ENCODE data around the gene ARFIP2.
A peak's percentile ranks its signal among the peaks of the same experiment; 100 is the strongest.

The ARFIP2 gene

DNA sequence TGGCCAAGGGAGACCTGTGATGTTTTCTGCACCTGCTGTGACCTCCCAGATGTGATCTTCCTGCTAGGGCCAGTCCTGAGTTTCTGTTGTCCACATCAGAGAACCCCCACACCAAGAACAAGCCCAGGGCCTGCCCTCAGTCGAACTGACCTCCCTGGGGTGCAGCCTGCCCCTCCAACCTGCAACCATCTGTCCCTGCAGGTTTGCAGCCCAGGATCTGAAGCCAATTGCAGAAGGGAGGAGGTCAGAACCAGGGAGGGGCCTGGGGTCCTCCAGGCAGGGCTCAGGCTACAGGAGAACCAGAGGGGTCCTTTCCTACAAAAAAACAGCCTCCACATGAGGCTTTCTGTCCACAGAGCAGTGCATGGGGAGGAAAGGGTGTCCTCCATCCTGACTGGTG is 8.2 kb downstream of the ARFIP2 start:
- Mint-ChIP-seq H3K4me1 (ENCODE audit: low read depth) (peaks cover 12% of the 10 kb centered on the region), H3K4me3 (peak overlapping the region; percentile 81), H3K27ac (no peak overlapping the region), H3K27me3 (no peaks in the 10 kb centered on the region), H3K36me3 (ENCODE audit: low read depth) (peaks cover 13% of the 10 kb centered on the region), H3K9me3 (no peaks in the 10 kb centered on the region)

- H3K36me3 Mint-ChIP-seq (ENCODE audit: low read depth): peaks cover 4% of the 10 kb centered on the region
- H3K27ac Mint-ChIP-seq: no peak overlapping the region
- H3K27me3 Mint-ChIP-seq: no peaks in the 10 kb centered on the region
- H3K4me3 Mint-ChIP-seq: no peak overlapping the region
- H3K4me1 Mint-ChIP-seq (ENCODE audit: low read depth): peaks cover 12% of the 10 kb centered on the region
- H3K9me3 Mint-ChIP-seq: no peaks in the 10 kb centered on the region
Measured at GRCh38 chr11:6469599-6469998, 11.5 kb downstream of the ARFIP2 start.

GRCh38 chr11:6468712-6469495 is 12.2 kb downstream of the ARFIP2 start:
- Mint-ChIP-seq H3K27ac (no peak overlapping the region), H3K36me3 (ENCODE audit: low read depth) (peaks cover 4% of the 10 kb centered on the region), H3K27me3 (no peaks in the 10 kb centered on the region), H3K4me1 (ENCODE audit: low read depth) (peaks cover 12% of the 10 kb centered on the region), H3K4me3 (no peak overlapping the region), H3K9me3 (no peaks in the 10 kb centered on the region)

DNA sequence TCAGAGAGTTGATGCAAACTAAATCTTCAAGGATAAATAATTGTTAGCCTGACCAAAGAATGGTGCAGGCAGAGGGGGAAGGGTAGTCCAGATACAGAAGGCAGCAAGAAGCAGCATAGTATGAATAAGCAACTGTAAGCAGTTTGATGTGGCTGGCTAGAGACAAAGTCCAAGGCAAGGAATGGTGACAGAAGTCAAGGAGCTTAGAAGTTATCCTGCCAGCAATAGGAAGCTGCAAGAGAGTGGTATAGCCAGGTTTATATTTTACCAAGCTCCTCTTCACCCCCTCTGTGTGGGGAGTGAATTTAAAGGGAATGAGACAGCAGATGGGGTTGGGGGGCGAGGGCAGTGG is 22.1 kb downstream of the ARFIP2 start:
- no peak overlapping the region for H3K4me3 Mint-ChIP-seq
- H3K27ac Mint-ChIP-seq: no peak overlapping the region
- H3K27me3 Mint-ChIP-seq: no peaks in the 10 kb centered on the region
- H3K4me1 Mint-ChIP-seq (ENCODE audit: low read depth): no peaks in the 10 kb centered on the region
- H3K9me3 Mint-ChIP-seq: no peaks in the 10 kb centered on the region
- H3K36me3 Mint-ChIP-seq (ENCODE audit: low read depth): peaks cover 12% of the 10 kb centered on the region

GRCh38 chr11:6458352-6459098 is 22.6 kb downstream of the ARFIP2 start:
- H3K27me3 Mint-ChIP-seq: no peaks in the 10 kb centered on the region

GRCh38 chr11:6457581-6458320 is 23.4 kb downstream of the ARFIP2 start:
- no peaks in the 10 kb centered on the region for H3K9me3 Mint-ChIP-seq
- no peak overlapping the region for H3K27ac Mint-ChIP-seq
- no peak overlapping the region for H3K4me3 Mint-ChIP-seq
- H3K4me1 Mint-ChIP-seq (ENCODE audit: low read depth): no peaks in the 10 kb centered on the region
- no peaks in the 10 kb centered on the region for H3K27me3 Mint-ChIP-seq
- peaks cover 8% of the 10 kb centered on the region for H3K36me3 Mint-ChIP-seq (ENCODE audit: low read depth)

More at GRCh38 chr11:6458352-6459098, 22.6 kb downstream of the ARFIP2 start:
- Mint-ChIP-seq H3K36me3 (ENCODE audit: low read depth) (peaks cover 10% of the 10 kb centered on the region), H3K27ac (no peak overlapping the region), H3K9me3 (no peaks in the 10 kb centered on the region), H3K4me3 (no peak overlapping the region), H3K4me1 (ENCODE audit: low read depth) (no peaks in the 10 kb centered on the region)

GRCh38 chr11:6456361-6457073 is 24.6 kb downstream of the ARFIP2 start:
- H3K9me3 Mint-ChIP-seq: no peaks in the 10 kb centered on the region

GRCh38 chr11:6455070-6455469 is 26.1 kb downstream of the ARFIP2 start:
- Mint-ChIP-seq H3K4me1 (ENCODE audit: low read depth) (no peaks in the 10 kb centered on the region), H3K27ac (no peak overlapping the region)

More at GRCh38 chr11:6456361-6457073, 24.6 kb downstream of the ARFIP2 start:
- no peak overlapping the region for H3K27ac Mint-ChIP-seq
- H3K4me1 Mint-ChIP-seq (ENCODE audit: low read depth): no peaks in the 10 kb centered on the region
- no peaks in the 10 kb centered on the region for H3K27me3 Mint-ChIP-seq
- H3K4me3 Mint-ChIP-seq: no peak overlapping the region
- H3K36me3 Mint-ChIP-seq (ENCODE audit: low read depth): peaks cover 8% of the 10 kb centered on the region

DNA sequence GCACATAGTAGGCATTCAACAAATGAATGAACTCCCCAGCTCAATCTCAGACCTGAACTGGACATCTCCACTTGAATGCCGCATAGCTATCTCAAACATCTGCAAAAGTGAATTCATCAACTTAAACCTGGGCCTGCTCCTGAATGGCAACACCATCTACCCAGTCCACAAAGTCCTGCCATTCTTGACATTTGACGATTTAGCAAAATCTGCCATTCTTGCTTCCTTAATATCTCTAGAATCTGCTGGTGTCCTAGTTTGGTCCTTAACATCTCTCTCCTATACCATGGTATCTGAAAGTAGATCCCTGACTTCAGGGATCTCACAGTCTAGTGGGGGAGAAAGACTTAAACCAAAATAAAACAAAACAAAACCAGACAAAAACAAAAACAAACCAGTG is 28.0 kb downstream of the ARFIP2 start:
- Mint-ChIP-seq H3K36me3 (ENCODE audit: low read depth) (peaks cover 8% of the 10 kb centered on the region), H3K27me3 (no peaks in the 10 kb centered on the region), H3K4me3 (no peak overlapping the region)

More at GRCh38 chr11:6455070-6455469, 26.1 kb downstream of the ARFIP2 start:
- no peaks in the 10 kb centered on the region for H3K9me3 Mint-ChIP-seq
- no peaks in the 10 kb centered on the region for H3K27me3 Mint-ChIP-seq
- peaks cover 8% of the 10 kb centered on the region for H3K36me3 Mint-ChIP-seq (ENCODE audit: low read depth)
- no peak overlapping the region for H3K4me3 Mint-ChIP-seq

GRCh38 chr11:6452219-6452618 is 28.9 kb downstream of the ARFIP2 start:
- no peak overlapping the region for H3K4me3 Mint-ChIP-seq
- no peaks in the 10 kb centered on the region for H3K9me3 Mint-ChIP-seq
- no peaks in the 10 kb centered on the region for H3K4me1 Mint-ChIP-seq (ENCODE audit: low read depth)
- H3K27ac Mint-ChIP-seq: no peak overlapping the region
- peaks cover 8% of the 10 kb centered on the region for H3K36me3 Mint-ChIP-seq (ENCODE audit: low read depth)
- H3K27me3 Mint-ChIP-seq: no peaks in the 10 kb centered on the region

More for the DNA sequence above, 28.0 kb downstream of the ARFIP2 start:
- no peaks in the 10 kb centered on the region for H3K9me3 Mint-ChIP-seq
- no peaks in the 10 kb centered on the region for H3K4me1 Mint-ChIP-seq (ENCODE audit: low read depth)
- no peak overlapping the region for H3K27ac Mint-ChIP-seq

DNA sequence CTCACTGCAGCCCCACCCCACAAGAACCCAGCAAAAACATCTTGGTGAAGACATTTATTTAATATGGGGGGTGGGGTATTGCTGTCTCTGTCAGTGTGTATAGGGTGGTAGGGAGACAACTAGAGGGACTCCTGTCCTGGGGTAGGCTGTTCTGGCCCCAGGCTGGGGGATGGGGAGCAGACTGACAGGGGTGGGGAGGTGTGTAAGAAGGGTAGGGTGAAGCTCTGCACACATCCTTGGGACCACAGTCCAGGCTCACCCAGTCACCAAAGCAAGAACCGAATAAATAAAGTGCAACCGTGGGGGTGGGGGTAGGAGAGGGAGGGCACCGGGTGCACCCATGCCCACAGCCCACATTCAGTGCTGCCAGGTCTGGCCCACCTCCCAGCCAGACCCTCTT is 32.6 kb downstream of the ARFIP2 start:
- Mint-ChIP-seq H3K36me3 (ENCODE audit: low read depth) (no peaks in the 10 kb centered on the region), H3K27ac (no peak overlapping the region), H3K27me3 (no peaks in the 10 kb centered on the region), H3K4me1 (ENCODE audit: low read depth) (no peaks in the 10 kb centered on the region), H3K9me3 (no peaks in the 10 kb centered on the region), H3K4me3 (no peak overlapping the region)

DNA sequence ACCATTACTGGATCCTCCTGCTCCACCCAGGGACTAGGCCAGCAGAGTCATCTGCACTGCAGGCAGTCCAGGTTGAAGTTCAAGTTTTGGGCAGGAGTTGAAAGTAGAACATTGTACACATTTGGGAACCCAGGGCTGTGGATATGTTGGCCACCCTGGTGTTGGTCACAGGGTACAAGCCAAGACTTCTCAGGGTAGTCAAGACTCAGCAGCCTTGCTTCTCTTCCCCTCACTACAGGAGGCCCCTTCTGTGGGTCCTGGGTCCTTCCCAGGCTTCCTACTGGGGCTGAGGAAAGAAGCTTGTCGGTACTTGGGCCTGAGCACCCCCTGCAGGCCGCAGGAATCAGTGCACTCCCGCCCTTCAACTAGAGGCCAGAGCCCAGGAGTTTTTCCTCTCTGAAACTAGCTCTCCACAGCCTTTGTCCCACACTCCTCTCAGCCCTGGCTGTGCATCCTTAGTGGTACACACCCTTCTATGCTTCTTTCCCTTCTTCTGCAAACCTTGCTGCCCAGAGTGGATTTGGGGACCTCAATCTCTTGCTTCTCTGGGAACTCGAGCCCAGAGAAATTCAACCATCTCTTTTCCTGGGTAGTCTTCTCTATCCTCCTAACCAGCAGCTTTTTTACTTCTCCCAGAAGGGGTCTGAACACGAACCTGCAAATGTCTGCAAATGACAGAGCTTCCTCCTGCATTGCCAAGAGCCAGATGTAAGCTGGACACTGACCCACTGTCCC is 37.7 kb downstream of the ARFIP2 start:
- Mint-ChIP-seq H3K4me1 (ENCODE audit: low read depth) (no peaks in the 10 kb centered on the region), H3K27me3 (no peaks in the 10 kb centered on the region), H3K4me3 (no peak overlapping the region), H3K9me3 (no peaks in the 10 kb centered on the region), H3K36me3 (ENCODE audit: low read depth) (no peaks in the 10 kb centered on the region), H3K27ac (no peak overlapping the region)

DNA sequence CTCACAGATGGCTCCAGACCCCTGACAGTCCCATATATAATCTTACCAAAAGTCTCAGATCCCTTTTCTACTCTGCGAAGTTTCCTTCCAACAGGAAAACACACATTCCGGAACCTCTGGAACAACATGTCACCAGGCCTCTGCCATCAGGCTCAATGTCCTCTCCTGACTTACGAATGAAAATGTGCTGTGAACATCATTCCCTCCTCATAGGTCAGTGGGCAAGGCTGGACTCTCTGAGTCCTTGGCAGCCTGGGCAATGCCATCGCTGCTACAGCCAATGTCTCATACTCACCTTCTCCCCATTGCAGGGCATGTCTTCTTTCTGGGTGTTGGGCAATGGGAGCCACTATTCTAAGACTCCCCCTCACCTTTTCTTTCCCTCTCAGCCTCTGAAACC is 38.7 kb downstream of the ARFIP2 start:
- Mint-ChIP-seq H3K36me3 (ENCODE audit: low read depth) (no peaks in the 10 kb centered on the region), H3K27ac (no peak overlapping the region), H3K4me1 (ENCODE audit: low read depth) (no peaks in the 10 kb centered on the region), H3K9me3 (no peaks in the 10 kb centered on the region), H3K4me3 (no peak overlapping the region), H3K27me3 (no peaks in the 10 kb centered on the region)

GRCh38 chr11:6440906-6441358 is 40.2 kb downstream of the ARFIP2 start, which contains the start of gene HPX:
Gene HPX (minus strand): TSS chr11:6440987. CDS start chr11:6440963, 24 bp downstream.
- Mint-ChIP-seq H3K9me3 (no peaks in the 10 kb centered on the region), H3K27me3 (no peaks in the 10 kb centered on the region), H3K4me3 (no peak within 1 kb of the TSS), H3K4me1 (ENCODE audit: low read depth) (no peaks in the 10 kb centered on the region), H3K27ac (no peak within 1 kb of the TSS), H3K36me3 (ENCODE audit: low read depth) (no peaks in the 10 kb centered on the region)

Data from stimulated activated naive CD8-positive, alpha-beta T cell treated with anti-CD3 and anti-CD28 coated beads, Interleukin-15, Interleukin-2, amounts not matched to agents 100 ng/mL and 50 ng/mL, for 24 hours (primary cell).